ENCODE data around the gene EBI3.

DNA sequence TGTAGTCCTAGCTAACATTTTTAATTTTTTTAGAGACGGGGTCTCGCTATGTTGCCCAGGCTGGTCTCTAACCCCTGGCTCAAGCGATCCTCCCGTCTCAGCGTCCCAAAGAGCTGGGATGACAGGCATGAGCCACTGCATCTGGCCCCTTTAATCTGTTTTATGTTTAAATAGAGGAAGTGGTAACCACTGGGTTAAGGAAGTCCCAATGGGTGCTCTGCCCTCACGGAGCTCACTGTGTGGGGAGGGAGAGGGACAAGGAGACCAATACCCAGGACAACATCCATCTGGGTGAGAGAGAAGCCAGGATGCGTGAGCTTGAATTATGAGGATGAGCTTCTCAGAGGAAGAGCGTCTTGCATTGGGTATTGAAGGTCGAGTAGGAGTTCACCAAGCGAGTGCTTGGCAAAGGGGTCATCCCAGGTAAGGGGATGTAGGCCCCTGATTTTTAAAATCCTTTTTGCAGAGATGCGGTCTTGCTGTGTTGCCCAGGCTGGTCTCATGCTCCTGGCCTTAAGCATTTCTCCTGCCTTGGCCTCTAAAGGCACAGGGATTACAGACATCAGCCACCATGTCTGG lies 31.4 kb downstream of the EBI3 start:
- TF ChIP-seq, protein P1, sequence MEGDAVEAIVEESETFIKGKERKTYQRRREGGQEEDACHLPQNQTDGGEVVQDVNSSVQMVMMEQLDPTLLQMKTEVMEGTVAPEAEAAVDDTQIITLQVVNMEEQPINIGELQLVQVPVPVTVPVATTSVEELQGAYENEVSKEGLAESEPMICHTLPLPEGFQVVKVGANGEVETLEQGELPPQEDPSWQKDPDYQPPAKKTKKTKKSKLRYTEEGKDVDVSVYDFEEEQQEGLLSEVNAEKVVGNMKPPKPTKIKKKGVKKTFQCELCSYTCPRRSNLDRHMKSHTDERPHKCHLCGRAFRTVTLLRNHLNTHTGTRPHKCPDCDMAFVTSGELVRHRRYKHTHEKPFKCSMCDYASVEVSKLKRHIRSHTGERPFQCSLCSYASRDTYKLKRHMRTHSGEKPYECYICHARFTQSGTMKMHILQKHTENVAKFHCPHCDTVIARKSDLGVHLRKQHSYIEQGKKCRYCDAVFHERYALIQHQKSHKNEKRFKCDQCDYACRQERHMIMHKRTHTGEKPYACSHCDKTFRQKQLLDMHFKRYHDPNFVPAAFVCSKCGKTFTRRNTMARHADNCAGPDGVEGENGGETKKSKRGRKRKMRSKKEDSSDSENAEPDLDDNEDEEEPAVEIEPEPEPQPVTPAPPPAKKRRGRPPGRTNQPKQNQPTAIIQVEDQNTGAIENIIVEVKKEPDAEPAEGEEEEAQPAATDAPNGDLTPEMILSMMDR (IDR thresholded peaks at IDR 0.05; ENCODE audit: low read depth, low read length, missing input control) = no peak
- TF ChIP-seq TAF1 (conservative IDR thresholded peaks at IDR 0.05) (no peak), FOXA1 (IDR thresholded peaks at IDR 0.05) (no peak), GABPA (IDR thresholded peaks at IDR 0.05 in 1 of 2, conservative IDR thresholded peaks at IDR 0.05 in 1 of 2) (no peak), JUND (IDR thresholded peaks at IDR 0.05) (no peak), RXRA (IDR thresholded peaks at IDR 0.05) (no peak), SP1 (IDR thresholded peaks at IDR 0.05) (no peak), YY1 (IDR thresholded peaks at IDR 0.05) (no peak), RAD21 (IDR thresholded peaks at IDR 0.05) (no peak), NR2F2 (IDR thresholded peaks at IDR 0.05) (no peak)
- TF ChIP-seq, protein P2, sequence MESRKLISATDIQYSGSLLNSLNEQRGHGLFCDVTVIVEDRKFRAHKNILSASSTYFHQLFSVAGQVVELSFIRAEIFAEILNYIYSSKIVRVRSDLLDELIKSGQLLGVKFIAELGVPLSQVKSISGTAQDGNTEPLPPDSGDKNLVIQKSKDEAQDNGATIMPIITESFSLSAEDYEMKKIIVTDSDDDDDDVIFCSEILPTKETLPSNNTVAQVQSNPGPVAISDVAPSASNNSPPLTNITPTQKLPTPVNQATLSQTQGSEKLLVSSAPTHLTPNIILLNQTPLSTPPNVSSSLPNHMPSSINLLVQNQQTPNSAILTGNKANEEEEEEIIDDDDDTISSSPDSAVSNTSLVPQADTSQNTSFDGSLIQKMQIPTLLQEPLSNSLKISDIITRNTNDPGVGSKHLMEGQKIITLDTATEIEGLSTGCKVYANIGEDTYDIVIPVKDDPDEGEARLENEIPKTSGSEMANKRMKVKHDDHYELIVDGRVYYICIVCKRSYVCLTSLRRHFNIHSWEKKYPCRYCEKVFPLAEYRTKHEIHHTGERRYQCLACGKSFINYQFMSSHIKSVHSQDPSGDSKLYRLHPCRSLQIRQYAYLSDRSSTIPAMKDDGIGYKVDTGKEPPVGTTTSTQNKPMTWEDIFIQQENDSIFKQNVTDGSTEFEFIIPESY (IDR thresholded peaks at IDR 0.05) = no peak
- TF ChIP-seq, protein P3, sequence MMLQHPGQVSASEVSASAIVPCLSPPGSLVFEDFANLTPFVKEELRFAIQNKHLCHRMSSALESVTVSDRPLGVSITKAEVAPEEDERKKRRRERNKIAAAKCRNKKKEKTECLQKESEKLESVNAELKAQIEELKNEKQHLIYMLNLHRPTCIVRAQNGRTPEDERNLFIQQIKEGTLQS (IDR thresholded peaks at IDR 0.05) = no peak
- TF ChIP-seq, protein P4, sequence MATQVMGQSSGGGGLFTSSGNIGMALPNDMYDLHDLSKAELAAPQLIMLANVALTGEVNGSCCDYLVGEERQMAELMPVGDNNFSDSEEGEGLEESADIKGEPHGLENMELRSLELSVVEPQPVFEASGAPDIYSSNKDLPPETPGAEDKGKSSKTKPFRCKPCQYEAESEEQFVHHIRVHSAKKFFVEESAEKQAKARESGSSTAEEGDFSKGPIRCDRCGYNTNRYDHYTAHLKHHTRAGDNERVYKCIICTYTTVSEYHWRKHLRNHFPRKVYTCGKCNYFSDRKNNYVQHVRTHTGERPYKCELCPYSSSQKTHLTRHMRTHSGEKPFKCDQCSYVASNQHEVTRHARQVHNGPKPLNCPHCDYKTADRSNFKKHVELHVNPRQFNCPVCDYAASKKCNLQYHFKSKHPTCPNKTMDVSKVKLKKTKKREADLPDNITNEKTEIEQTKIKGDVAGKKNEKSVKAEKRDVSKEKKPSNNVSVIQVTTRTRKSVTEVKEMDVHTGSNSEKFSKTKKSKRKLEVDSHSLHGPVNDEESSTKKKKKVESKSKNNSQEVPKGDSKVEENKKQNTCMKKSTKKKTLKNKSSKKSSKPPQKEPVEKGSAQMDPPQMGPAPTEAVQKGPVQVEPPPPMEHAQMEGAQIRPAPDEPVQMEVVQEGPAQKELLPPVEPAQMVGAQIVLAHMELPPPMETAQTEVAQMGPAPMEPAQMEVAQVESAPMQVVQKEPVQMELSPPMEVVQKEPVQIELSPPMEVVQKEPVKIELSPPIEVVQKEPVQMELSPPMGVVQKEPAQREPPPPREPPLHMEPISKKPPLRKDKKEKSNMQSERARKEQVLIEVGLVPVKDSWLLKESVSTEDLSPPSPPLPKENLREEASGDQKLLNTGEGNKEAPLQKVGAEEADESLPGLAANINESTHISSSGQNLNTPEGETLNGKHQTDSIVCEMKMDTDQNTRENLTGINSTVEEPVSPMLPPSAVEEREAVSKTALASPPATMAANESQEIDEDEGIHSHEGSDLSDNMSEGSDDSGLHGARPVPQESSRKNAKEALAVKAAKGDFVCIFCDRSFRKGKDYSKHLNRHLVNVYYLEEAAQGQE (IDR thresholded peaks at IDR 0.05) = no peak
- TF ChIP-seq, protein P5, sequence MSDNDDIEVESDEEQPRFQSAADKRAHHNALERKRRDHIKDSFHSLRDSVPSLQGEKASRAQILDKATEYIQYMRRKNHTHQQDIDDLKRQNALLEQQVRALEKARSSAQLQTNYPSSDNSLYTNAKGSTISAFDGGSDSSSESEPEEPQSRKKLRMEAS (IDR thresholded peaks at IDR 0.05) = no peak

All from liver (tissue), 3 donors.